Measurements from ENCODE around the gene SUPT3H.

SUPT3H gene

DNA sequence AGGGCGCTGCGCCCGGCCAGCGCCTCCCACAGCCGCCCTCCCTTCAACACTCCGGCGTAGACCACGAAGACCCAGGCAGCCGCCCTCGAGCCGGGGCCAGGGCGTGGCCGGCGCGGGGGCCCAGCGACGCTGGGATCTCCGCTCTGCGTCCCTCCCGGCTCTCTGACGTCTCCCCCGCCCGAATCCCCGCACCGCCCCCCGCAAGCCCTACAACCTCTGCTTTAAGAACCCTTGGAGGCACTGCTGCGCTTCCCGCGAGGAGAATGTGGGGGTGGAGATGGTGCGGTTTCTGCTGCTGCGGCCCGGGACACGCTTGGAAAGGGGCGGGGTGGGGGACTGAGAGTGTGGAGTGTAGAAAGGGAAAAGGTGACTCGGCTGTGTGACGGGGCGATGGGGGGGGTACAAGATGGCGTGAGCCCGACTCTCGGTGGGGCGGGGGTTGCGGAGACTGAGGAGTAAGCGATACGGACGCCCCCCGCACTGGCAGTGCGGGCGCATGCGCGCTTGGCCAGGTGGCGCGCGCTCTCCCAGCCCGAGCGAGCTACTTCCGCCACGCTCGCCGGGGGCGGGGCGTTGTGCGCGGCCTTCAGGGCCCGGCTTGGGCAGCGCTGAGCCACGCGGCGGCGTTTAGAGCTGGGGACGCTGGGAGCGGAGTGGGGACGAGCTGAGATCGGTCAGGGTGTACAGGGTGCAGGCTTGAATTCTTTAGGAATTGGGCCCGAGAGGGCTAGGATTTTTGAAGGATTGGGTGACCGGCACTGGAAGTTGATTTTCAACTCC is at the start of gene SUPT3H:
TSS of gene SUPT3H (minus strand) at position 381 of the 780 bp plus-strand sequence.
- H3K9ac ChIP-seq (ENCODE audit: low read length), result peak within 1 kb of the TSS; percentile 97
- H3K36me3 ChIP-seq (ENCODE audit: control insufficient read depth, insufficient read depth, low read length), result no peaks in the 10 kb centered on the region
- H3K9me3 ChIP-seq (ENCODE audit: control insufficient read depth, low read length), result no peaks in the 10 kb centered on the region
- H3K4me1 ChIP-seq (ENCODE audit: control insufficient read depth, insufficient read depth, low read length), result peaks cover 7% of the 10 kb centered on the region
- peak within 1 kb of the TSS; percentile 80 for H3K4me3 ChIP-seq (ENCODE audit: low read length)
- no peaks in the 10 kb centered on the region for H3K27me3 ChIP-seq (ENCODE audit: control insufficient read depth, insufficient read depth, low read length)

DNA sequence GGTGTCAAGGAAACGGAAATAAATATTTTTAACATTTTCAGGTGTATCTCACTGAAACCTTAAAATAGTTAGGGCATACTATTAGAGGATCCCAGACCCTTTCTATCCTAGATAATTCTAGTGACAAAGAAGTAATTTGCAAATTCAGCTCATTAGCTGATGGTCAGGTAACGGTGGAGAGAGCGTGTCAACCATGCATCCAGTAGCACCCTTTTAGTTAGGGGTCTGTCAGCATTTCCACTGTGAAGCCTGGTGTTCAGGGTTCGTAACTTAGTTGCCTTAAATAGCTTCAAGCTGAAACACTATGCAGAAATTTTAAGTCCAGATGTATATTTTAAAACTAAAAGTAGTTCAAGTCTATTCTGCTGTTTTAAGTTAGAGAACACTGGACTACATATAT is 48.5 kb upstream of the SUPT3H start:
- Histone ChIP-seq H3K9me3 (ENCODE audit: control insufficient read depth, low read length) (no peaks in the 10 kb centered on the region), H3K27me3 (ENCODE audit: control insufficient read depth, insufficient read depth, low read length) (peaks cover 35% of the 10 kb centered on the region), H3K4me3 (ENCODE audit: low read length) (no peak overlapping the region), H3K4me1 (ENCODE audit: control insufficient read depth, insufficient read depth, low read length) (peaks cover 19% of the 10 kb centered on the region), H3K36me3 (ENCODE audit: control insufficient read depth, insufficient read depth, low read length) (no peaks in the 10 kb centered on the region), H3K9ac (ENCODE audit: low read length) (no peak overlapping the region)

DNA sequence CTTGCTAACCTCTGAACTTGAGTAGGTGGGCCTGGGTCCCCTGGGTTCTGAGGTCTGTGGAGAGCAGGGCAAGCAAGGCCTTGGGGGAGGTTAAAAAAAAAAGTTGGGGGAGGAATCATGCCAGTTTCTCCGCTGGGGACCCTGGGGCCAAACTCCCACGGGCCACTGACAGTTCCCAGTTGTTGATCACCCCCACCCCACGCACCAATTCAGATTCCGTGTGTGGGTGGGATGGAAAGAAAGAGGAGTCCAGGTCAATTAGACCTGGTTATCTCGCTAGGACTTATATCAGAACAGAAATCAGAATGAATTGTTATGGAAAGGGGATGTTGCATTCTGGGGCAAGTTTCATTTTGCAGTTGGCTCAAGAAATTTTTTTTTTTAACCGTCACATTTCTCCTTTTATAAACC is 46.7 kb upstream of the SUPT3H start:
- H3K27me3 ChIP-seq (ENCODE audit: control insufficient read depth, insufficient read depth, low read length), result peaks cover 53% of the 10 kb centered on the region
- H3K9ac ChIP-seq (ENCODE audit: low read length), result peak overlapping the region; percentile 70
- H3K4me3 ChIP-seq (ENCODE audit: low read length), result no peak overlapping the region
- peaks cover 33% of the 10 kb centered on the region for H3K4me1 ChIP-seq (ENCODE audit: control insufficient read depth, insufficient read depth, low read length)
- no peaks in the 10 kb centered on the region for H3K36me3 ChIP-seq (ENCODE audit: control insufficient read depth, insufficient read depth, low read length)
- H3K9me3 ChIP-seq (ENCODE audit: control insufficient read depth, low read length), result no peaks in the 10 kb centered on the region

DNA sequence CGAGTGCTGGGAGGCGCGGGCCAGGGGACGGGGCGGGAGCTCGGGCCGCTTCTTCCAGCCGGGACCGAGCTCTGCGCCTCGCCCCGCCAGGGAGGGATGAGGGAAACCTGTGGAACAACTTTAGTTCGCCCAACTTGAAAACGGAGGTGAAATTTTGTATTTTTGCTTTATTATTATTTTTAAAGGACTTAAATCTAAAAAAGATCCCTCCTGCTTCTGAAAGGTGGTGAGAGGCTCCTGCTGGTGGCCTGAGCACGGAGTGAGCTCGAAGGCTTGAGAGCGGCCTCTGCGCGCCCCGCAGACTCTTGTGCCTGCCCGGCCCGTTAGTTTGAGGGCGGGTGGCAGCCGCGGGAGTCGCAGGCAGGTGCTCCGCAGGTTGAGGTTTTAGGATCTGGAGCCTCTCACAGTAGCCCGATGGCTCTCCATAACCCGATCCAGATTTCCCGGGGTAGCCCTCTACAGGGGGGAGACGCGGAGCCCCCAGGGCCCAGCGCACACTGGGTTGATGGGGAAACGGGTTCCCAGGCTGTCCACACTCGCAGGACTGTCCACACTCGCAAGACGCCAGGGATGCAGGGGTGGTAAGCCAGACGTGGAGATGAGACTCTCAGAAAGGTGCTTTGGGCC is 46.2 kb upstream of the SUPT3H start:
- Histone ChIP-seq H3K9me3 (ENCODE audit: control insufficient read depth, low read length) (no peaks in the 10 kb centered on the region), H3K9ac (ENCODE audit: low read length) (peak overlapping the region; percentile 70), H3K4me3 (ENCODE audit: low read length) (no peak overlapping the region), H3K36me3 (ENCODE audit: control insufficient read depth, insufficient read depth, low read length) (no peaks in the 10 kb centered on the region), H3K4me1 (ENCODE audit: control insufficient read depth, insufficient read depth, low read length) (peaks cover 36% of the 10 kb centered on the region), H3K27me3 (ENCODE audit: control insufficient read depth, insufficient read depth, low read length) (peaks cover 58% of the 10 kb centered on the region)

DNA sequence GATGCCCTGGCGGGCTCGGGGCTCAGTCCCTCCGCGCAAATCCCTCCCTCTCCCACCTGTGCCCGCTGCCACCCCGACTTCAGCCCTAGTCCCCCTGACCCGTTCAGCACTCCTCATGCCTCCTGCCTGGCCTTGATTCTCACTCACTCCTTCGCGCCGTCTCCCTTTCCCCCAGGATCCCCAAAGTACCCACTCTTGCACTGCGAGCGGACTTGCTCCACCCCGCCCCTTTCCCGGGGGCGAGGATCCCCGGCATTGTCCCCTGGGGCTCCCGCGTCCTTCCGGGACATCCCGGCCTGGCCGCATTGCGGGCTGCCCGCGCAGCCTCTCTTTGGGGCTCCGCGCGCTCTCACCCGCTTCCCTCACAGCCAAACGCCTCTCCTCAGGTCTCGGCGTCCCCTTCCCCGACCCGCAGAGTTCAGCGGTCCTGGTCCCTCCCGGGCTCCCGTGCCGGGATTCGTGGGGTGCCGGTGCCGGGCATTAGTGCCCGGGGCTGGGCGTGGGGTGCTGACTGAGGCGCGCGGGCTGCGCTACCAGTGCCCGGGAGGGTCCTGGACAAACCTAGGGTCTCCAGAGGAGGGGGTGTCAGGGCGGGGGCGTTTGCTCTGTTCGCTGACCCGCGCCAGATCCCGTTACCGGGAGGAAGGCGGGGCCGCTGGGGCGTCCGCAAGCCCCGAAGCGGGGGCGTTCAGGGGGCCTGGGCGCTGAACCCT is 45.5 kb upstream of the SUPT3H start:
- no peaks in the 10 kb centered on the region for H3K9me3 ChIP-seq (ENCODE audit: control insufficient read depth, low read length)
- H3K4me3 ChIP-seq (ENCODE audit: low read length), result peak overlapping the region; percentile 4
- peaks cover 64% of the 10 kb centered on the region for H3K27me3 ChIP-seq (ENCODE audit: control insufficient read depth, insufficient read depth, low read length)
- H3K36me3 ChIP-seq (ENCODE audit: control insufficient read depth, insufficient read depth, low read length), result no peaks in the 10 kb centered on the region
- peaks cover 36% of the 10 kb centered on the region for H3K4me1 ChIP-seq (ENCODE audit: control insufficient read depth, insufficient read depth, low read length)
- H3K9ac ChIP-seq (ENCODE audit: low read length), result peak overlapping the region; percentile 70

DNA sequence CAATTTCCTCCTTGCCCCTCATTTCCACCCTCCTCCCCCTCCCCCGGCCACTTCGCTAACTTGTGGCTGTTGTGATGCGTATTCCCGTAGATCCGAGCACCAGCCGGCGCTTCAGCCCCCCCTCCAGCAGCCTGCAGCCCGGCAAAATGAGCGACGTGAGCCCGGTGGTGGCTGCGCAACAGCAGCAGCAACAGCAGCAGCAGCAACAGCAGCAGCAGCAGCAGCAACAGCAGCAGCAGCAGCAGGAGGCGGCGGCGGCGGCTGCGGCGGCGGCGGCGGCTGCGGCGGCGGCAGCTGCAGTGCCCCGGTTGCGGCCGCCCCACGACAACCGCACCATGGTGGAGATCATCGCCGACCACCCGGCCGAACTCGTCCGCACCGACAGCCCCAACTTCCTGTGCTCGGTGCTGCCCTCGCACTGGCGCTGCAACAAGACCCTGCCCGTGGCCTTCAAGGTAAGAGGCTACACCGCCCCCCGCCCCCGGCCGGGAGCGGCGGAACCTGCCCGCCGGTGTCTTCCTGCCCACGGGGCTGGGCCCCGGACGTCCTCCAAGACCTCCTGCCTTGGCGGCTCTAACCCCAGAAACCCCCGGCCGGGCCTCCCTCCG is 44.9 kb upstream of the SUPT3H start:
- peaks cover 64% of the 10 kb centered on the region for H3K27me3 ChIP-seq (ENCODE audit: control insufficient read depth, insufficient read depth, low read length)
- no peaks in the 10 kb centered on the region for H3K36me3 ChIP-seq (ENCODE audit: control insufficient read depth, insufficient read depth, low read length)
- H3K9me3 ChIP-seq (ENCODE audit: control insufficient read depth, low read length), result no peaks in the 10 kb centered on the region
- peak overlapping the region; percentile 70 for H3K9ac ChIP-seq (ENCODE audit: low read length)
- no peak overlapping the region for H3K4me3 ChIP-seq (ENCODE audit: low read length)
- peaks cover 36% of the 10 kb centered on the region for H3K4me1 ChIP-seq (ENCODE audit: control insufficient read depth, insufficient read depth, low read length)

DNA sequence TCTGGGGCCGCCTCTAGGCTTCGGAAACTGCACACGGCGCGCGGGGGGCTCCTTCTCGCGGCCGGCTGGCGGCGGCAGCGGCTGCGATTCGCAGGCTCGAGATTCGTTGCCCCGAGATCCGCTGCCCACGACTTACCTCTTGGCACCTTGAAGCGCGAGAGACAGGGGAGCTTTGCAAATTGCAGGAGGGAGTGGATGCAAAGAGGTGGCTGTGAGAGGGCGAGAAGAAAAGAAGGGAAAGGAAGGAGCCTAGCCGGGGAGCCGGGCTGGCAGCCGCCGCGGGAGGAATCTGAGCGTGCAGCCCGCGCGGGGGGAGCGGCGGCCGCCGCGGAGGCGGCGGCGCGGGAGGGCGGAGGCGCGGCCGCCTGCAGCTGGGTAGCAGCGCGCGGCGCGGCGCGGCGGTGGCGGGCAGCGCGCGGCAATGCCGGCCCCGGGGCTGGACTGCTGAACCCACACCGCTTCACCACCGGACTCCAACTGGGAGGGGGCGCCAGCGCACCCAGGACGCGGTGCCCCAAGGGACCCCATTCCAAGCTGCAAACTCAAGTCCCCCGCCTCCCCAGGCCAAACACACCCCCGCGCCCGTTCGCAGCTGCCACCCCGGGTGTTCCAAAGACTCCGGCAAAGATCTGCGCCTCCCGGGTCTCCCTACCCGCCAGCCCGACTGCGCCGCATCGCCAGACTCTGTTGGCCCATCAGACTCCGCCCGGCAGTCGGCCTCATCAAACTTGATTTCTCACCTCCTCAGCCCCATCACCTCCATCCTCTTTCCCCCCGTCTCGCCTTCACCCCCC is 44.2 kb upstream of the SUPT3H start:
- Histone ChIP-seq H3K27me3 (ENCODE audit: control insufficient read depth, insufficient read depth, low read length) (peaks cover 64% of the 10 kb centered on the region), H3K9ac (ENCODE audit: low read length) (peak overlapping the region; percentile 50), H3K9me3 (ENCODE audit: control insufficient read depth, low read length) (no peaks in the 10 kb centered on the region), H3K4me3 (ENCODE audit: low read length) (peak overlapping the region; percentile 27), H3K36me3 (ENCODE audit: control insufficient read depth, insufficient read depth, low read length) (no peaks in the 10 kb centered on the region), H3K4me1 (ENCODE audit: control insufficient read depth, insufficient read depth, low read length) (peaks cover 36% of the 10 kb centered on the region)

DNA sequence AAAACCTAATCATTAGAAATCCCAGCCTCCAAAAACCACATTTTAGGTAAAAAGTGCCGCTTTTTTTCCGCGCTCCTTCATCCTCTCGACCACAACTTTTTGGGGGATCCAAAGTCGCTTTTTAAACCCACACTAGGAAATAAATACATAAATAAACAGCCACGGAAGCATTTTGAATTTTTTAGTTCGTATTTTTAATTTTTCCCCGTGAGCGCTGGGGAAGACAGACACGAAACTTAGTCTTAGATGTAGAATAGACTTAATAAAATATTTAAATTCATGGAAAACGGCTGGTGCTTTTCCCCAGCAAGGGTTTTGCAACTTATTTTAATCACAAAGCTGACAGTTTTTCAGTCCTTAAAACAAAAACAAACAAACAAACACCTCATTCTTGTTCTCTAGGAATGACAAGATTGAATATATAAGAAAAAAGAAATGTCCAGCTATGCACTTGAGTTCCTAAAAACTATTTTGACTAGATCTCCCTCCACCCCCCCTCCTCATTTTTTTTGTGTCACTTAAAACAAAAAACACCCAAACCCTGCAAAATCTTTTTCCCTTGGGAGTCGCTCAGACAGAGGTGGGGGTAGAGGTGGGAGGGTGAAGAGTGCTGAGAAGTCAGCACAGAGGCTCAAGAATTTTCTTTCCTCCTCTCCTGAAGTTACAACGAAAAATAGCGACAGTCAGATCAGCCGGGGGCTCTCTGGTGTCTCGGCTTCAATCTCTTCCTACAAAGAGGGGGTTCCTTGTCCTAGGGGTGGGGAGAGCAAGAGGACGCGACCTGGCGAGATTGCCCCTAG is 43.4 kb upstream of the SUPT3H start:
- H3K4me3 ChIP-seq (ENCODE audit: low read length), result peak overlapping the region; percentile 36
- peak overlapping the region; percentile 49 for H3K9ac ChIP-seq (ENCODE audit: low read length)
- H3K4me1 ChIP-seq (ENCODE audit: control insufficient read depth, insufficient read depth, low read length), result peaks cover 36% of the 10 kb centered on the region
- H3K9me3 ChIP-seq (ENCODE audit: control insufficient read depth, low read length), result no peaks in the 10 kb centered on the region
- H3K27me3 ChIP-seq (ENCODE audit: control insufficient read depth, insufficient read depth, low read length), result peaks cover 64% of the 10 kb centered on the region
- no peaks in the 10 kb centered on the region for H3K36me3 ChIP-seq (ENCODE audit: control insufficient read depth, insufficient read depth, low read length)

DNA sequence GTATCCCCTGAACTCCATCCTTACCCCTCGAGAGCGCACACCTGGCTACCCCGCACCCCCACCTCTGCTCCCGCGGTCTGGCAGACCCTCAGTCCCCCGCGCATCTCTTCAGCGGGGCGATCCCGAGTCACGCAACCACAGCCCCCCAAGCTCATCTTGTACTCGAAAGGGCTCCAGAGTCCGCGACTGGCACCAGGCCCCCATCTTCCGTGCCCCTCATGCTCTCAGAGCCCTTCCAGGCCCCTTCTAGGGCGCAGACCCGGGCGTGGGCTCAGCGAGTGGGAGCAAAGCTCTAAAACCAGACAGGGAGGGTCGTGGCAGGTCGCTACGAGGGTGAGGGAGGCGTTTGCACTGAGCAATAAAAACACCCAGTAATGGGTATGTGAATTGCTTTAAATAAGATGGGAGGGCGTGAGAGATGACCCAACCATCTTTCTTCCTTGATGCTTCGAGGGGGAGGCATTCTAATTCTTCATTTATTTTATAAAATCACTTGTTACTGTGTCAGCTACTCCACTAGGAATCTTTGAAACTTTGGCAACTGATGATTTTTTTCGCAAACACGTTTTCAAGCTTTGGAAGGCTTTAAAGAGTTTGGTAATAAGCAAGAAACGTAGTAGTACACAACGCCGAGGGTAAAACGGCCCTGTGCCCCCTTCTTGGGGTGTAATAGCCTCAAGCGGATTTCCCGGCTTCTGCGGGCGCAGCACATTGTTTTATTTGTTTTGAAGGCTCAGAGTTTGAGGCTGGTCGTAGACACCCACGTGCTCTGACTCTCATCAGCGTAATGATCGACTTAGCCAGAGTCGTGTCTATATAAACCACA is 42.6 kb upstream of the SUPT3H start:
- H3K9ac ChIP-seq (ENCODE audit: low read length), result no peak overlapping the region
- peaks cover 70% of the 10 kb centered on the region for H3K27me3 ChIP-seq (ENCODE audit: control insufficient read depth, insufficient read depth, low read length)
- H3K36me3 ChIP-seq (ENCODE audit: control insufficient read depth, insufficient read depth, low read length), result no peaks in the 10 kb centered on the region
- no peaks in the 10 kb centered on the region for H3K9me3 ChIP-seq (ENCODE audit: control insufficient read depth, low read length)
- H3K4me3 ChIP-seq (ENCODE audit: low read length), result peak overlapping the region; percentile 36
- peaks cover 36% of the 10 kb centered on the region for H3K4me1 ChIP-seq (ENCODE audit: control insufficient read depth, insufficient read depth, low read length)

DNA sequence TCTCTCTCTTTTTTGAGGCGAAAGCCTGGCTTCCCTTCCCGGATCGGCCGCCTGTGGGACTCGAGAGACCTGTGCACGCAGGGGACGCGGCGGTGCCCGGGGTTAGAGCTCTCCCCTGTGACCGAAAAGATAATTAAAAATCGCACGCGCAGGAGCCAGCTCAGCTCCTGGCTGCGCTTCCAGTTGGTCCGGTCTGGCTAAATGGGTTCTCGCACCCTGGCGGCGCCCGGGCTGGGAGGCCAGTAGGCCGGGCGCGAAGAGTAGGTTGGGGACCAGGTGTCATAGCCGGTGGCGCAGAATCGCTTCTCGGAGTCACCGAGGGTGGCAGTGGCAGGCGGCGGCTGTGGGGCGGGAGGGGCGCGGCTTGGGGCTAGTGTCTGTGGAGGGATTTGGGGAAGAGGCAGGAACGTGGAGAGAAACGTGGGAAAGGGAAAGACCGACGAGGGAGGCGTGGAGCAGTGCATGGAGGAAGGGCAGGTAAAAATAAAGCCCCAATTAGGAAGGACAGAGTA is 41.9 kb upstream of the SUPT3H start:
- peaks cover 68% of the 10 kb centered on the region for H3K27me3 ChIP-seq (ENCODE audit: control insufficient read depth, insufficient read depth, low read length)
- peaks cover 36% of the 10 kb centered on the region for H3K4me1 ChIP-seq (ENCODE audit: control insufficient read depth, insufficient read depth, low read length)
- H3K9me3 ChIP-seq (ENCODE audit: control insufficient read depth, low read length), result no peaks in the 10 kb centered on the region
- H3K36me3 ChIP-seq (ENCODE audit: control insufficient read depth, insufficient read depth, low read length), result no peaks in the 10 kb centered on the region
- no peak overlapping the region for H3K9ac ChIP-seq (ENCODE audit: low read length)
- H3K4me3 ChIP-seq (ENCODE audit: low read length), result no peak overlapping the region

All from mucosa of stomach (tissue), 1 donor.